WTC11 (cell line): ENCODE measurements around the gene TMEM108. TPM values are rescaled to one million over a fixed set of nuclear protein-coding genes. Genes with fewer than 3 reads are reported as not detected.

Experiments used
- ATAC-seq: fragments of 200-7000 bp; cut with Tn5 transposase; 2 replicates; pipeline ENCODE4 v1.10.0; 2021; ENCODE audit warnings: mild to moderate bottlenecking, moderate library complexity
- CTCF ChIA-PET: fragments of 300-600 bp; sonication (Branson Sonifier 250); formaldehyde crosslinking; loops from one replicate; lab custom pipeline; 2021; ENCODE audit warnings: antibody characterized with exemption; lab: Charles Lee
- POLR2A ChIA-PET: fragments of 350-600 bp; sonication (Branson Sonifier 250); formaldehyde crosslinking; loops from one replicate; lab custom pipeline; 2021; ENCODE audit warnings: antibody characterized with exemption; lab: Charles Lee
- DNase-seq: peaks from one replicate; pipeline ENCODE4 v3.0.0; 2021; ENCODE audit warnings: low spot score
- H3K27ac Mint-ChIP-seq: 2 replicates; pipeline ENCODE4 v1.8.0; 2021; ENCODE audit warnings: mixed read lengths
- H3K27me3 Mint-ChIP-seq: 2 replicates; pipeline ENCODE4 v1.8.0; 2021; ENCODE audit warnings: low read depth, mild to moderate bottlenecking, moderate library complexity, mixed read lengths
- H3K36me3 Mint-ChIP-seq: 2 replicates; pipeline ENCODE4 v1.8.0; 2021; ENCODE audit warnings: mixed read lengths
- H3K4me1 Mint-ChIP-seq: 2 replicates; pipeline ENCODE4 v1.8.0; 2022; ENCODE audit warnings: mixed read lengths
- H3K4me3 Mint-ChIP-seq: 2 replicates; pipeline ENCODE4 v1.8.0; 2021; ENCODE audit warnings: mild to moderate bottlenecking, moderate library complexity, mixed read lengths
- H3K9me3 Mint-ChIP-seq: 2 replicates; pipeline ENCODE4 v1.8.0; 2021; ENCODE audit warnings: mixed read lengths
- ATF2 ChIP-seq: sonication (generic); formaldehyde crosslinking; IDR thresholded peaks from 2 replicates; pipeline ENCODE4 v1.8.1; 2022; ENCODE audit warnings: low read depth, missing genetic modification reagents, borderline replicate concordance
- ETV6 ChIP-seq: sonication (generic); formaldehyde crosslinking; IDR thresholded peaks from 2 replicates; pipeline ENCODE4 v1.8.1; 2022; ENCODE audit warnings: mild to moderate bottlenecking, missing genetic modification reagents
- HMGA2 ChIP-seq: fragments of 250-450 bp; sonication (Bioruptor Pico); IDR thresholded peaks from 2 replicates; pipeline ENCODE4 v1.4.0; 2021; ENCODE audit warnings: mild to moderate bottlenecking, moderate library complexity
- MLX ChIP-seq: sonication (generic); formaldehyde crosslinking; IDR thresholded peaks from 2 replicates; pipeline ENCODE4 v1.8.1; 2023; ENCODE audit warnings: mild to moderate bottlenecking, missing genetic modification reagents, moderate library complexity
- MYBL2 ChIP-seq: sonication (generic); formaldehyde crosslinking; IDR thresholded peaks from 2 replicates; pipeline ENCODE4 v1.8.1; 2023; ENCODE audit warnings: mild to moderate bottlenecking, moderate library complexity, missing genetic modification reagents
- NFATC4 ChIP-seq: fragments of 250-450 bp; sonication (Bioruptor Pico); IDR thresholded peaks from 2 replicates; pipeline ENCODE4 v1.9.0; 2021; ENCODE audit warnings: mild to moderate bottlenecking
- NR3C1 ChIP-seq: sonication (generic); formaldehyde crosslinking; conservative IDR thresholded peaks from 2 replicates; pipeline ENCODE4 v1.8.1; 2023; ENCODE audit warnings: low read depth, mild to moderate bottlenecking, missing genetic modification reagents
- PRRX2 ChIP-seq: fragments of 250-450 bp; sonication (Bioruptor Pico); IDR thresholded peaks from 2 replicates; pipeline ENCODE4 v1.8.0; 2021; ENCODE audit warnings: mild to moderate bottlenecking
- RELA ChIP-seq: sonication (generic); formaldehyde crosslinking; IDR thresholded peaks from 2 replicates; pipeline ENCODE4 v1.8.1; 2022; ENCODE audit warnings: missing genetic modification reagents, mild to moderate bottlenecking, borderline replicate concordance
- SMAD4 ChIP-seq: sonication (generic); formaldehyde crosslinking; IDR thresholded peaks from 2 replicates; pipeline ENCODE4 v1.8.0; 2022; ENCODE audit warnings: mild to moderate bottlenecking, missing genetic modification reagents
- ZNF121 ChIP-seq: sonication (generic); formaldehyde crosslinking; IDR thresholded peaks from 2 replicates; pipeline ENCODE4 v1.8.0; 2023; ENCODE audit warnings: missing genetic modification reagents
- ZSCAN18 ChIP-seq: fragments of 250-450 bp; sonication (Bioruptor Pico); IDR thresholded peaks from 2 replicates; pipeline ENCODE4 v2.1.2; 2022; ENCODE audit warnings: mild to moderate bottlenecking, moderate library complexity
- total RNA-seq: library from RNA; stranded (reverse); gene quantifications from 3 replicates; pipeline ENCODE4 v1.2.3, GENCODE V29; 2021
- TF ChIP-seq, protein P1 (sequence below): sonication (generic); formaldehyde crosslinking; IDR thresholded peaks from 2 replicates; pipeline ENCODE4 v1.8.0; 2023; ENCODE audit warnings: missing genetic modification reagents, mild to moderate bottlenecking, borderline replicate concordance
- TF ChIP-seq, protein P2 (sequence below): sonication (generic); formaldehyde crosslinking; IDR thresholded peaks from 2 replicates; pipeline ENCODE4 v1.8.1; 2023; ENCODE audit warnings: mild to moderate bottlenecking, missing genetic modification reagents
- TF ChIP-seq, protein P3 (sequence below): sonication (generic); formaldehyde crosslinking; conservative IDR thresholded peaks from 2 replicates; pipeline ENCODE4 v1.8.1; 2022; ENCODE audit warnings: mild to moderate bottlenecking, missing genetic modification reagents

Gene TMEM108
- total RNA-seq, 1 experiment from 2014 or later, result 14.7 TPM

- Mint-ChIP-seq H3K27me3 (no peaks in the 10 kb centered on the region), H3K36me3 (no peaks in the 10 kb centered on the region), H3K4me1 (peaks cover 20% of the 10 kb centered on the region; the same call in 1 of the 2 replicates), H3K27ac (no peak overlapping the region), H3K9me3 (no peaks in the 10 kb centered on the region), H3K4me3 (no peak overlapping the region)
- TF ChIP-seq NR3C1 (CRISPR knock-in tag), result no peak
- no peak for TF ChIP-seq HMGA2 (CRISPR knock-in tag)
- TF ChIP-seq NFATC4 (CRISPR knock-in tag), result no peak
- TF ChIP-seq, protein P1, sequence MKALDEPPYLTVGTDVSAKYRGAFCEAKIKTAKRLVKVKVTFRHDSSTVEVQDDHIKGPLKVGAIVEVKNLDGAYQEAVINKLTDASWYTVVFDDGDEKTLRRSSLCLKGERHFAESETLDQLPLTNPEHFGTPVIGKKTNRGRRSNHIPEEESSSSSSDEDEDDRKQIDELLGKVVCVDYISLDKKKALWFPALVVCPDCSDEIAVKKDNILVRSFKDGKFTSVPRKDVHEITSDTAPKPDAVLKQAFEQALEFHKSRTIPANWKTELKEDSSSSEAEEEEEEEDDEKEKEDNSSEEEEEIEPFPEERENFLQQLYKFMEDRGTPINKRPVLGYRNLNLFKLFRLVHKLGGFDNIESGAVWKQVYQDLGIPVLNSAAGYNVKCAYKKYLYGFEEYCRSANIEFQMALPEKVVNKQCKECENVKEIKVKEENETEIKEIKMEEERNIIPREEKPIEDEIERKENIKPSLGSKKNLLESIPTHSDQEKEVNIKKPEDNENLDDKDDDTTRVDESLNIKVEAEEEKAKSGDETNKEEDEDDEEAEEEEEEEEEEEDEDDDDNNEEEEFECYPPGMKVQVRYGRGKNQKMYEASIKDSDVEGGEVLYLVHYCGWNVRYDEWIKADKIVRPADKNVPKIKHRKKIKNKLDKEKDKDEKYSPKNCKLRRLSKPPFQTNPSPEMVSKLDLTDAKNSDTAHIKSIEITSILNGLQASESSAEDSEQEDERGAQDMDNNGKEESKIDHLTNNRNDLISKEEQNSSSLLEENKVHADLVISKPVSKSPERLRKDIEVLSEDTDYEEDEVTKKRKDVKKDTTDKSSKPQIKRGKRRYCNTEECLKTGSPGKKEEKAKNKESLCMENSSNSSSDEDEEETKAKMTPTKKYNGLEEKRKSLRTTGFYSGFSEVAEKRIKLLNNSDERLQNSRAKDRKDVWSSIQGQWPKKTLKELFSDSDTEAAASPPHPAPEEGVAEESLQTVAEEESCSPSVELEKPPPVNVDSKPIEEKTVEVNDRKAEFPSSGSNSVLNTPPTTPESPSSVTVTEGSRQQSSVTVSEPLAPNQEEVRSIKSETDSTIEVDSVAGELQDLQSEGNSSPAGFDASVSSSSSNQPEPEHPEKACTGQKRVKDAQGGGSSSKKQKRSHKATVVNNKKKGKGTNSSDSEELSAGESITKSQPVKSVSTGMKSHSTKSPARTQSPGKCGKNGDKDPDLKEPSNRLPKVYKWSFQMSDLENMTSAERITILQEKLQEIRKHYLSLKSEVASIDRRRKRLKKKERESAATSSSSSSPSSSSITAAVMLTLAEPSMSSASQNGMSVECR, result no peak
- TF ChIP-seq ZNF121 (CRISPR knock-in tag), result no peak
- TF ChIP-seq ZSCAN18 (CRISPR knock-in tag), result no peak
- TF ChIP-seq PRRX2 (CRISPR knock-in tag), result no peak
- no peak for TF ChIP-seq ATF2 (CRISPR knock-in tag)
- no peak for TF ChIP-seq MLX (CRISPR knock-in tag)
- DNase-seq, result no peak
- no peak for ATAC-seq
- ChIA-PET POLR2A (no interaction called here), CTCF (no interaction called here)
These were observed 239.6 kb downstream of the TMEM108 start for GRCh38 chr3:133277813-133278212.

- TF ChIP-seq NFATC4 (CRISPR knock-in tag), result no peak
- no peak for TF ChIP-seq ETV6 (CRISPR knock-in tag)
- no peak for TF ChIP-seq ATF2 (CRISPR knock-in tag)
- TF ChIP-seq, protein P2, sequence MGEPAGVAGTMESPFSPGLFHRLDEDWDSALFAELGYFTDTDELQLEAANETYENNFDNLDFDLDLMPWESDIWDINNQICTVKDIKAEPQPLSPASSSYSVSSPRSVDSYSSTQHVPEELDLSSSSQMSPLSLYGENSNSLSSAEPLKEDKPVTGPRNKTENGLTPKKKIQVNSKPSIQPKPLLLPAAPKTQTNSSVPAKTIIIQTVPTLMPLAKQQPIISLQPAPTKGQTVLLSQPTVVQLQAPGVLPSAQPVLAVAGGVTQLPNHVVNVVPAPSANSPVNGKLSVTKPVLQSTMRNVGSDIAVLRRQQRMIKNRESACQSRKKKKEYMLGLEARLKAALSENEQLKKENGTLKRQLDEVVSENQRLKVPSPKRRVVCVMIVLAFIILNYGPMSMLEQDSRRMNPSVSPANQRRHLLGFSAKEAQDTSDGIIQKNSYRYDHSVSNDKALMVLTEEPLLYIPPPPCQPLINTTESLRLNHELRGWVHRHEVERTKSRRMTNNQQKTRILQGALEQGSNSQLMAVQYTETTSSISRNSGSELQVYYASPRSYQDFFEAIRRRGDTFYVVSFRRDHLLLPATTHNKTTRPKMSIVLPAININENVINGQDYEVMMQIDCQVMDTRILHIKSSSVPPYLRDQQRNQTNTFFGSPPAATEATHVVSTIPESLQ (CRISPR knock-in tag), result no peak
- no peak for TF ChIP-seq SMAD4 (CRISPR knock-in tag)
- no peak for TF ChIP-seq RELA (CRISPR knock-in tag)
- TF ChIP-seq MYBL2, result no peak
- no peak for TF ChIP-seq HMGA2 (CRISPR knock-in tag)
- TF ChIP-seq, protein P3, sequence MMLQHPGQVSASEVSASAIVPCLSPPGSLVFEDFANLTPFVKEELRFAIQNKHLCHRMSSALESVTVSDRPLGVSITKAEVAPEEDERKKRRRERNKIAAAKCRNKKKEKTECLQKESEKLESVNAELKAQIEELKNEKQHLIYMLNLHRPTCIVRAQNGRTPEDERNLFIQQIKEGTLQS, result no peak
- no peak for TF ChIP-seq MLX (CRISPR knock-in tag)
- TF ChIP-seq, all 79 proteins: peak for 0
- peaks cover 20% of the 10 kb centered on the region; the same call in 1 of the 2 replicates for H3K4me1 Mint-ChIP-seq
- POLR2A ChIA-PET, result no interaction called here
- no peaks in the 10 kb centered on the region for H3K36me3 Mint-ChIP-seq
- ATAC-seq, result no peak
- H3K27me3 Mint-ChIP-seq, result no peaks in the 10 kb centered on the region
- H3K4me3 Mint-ChIP-seq, result no peak overlapping the region
- CTCF ChIA-PET, result no interaction called here
- H3K9me3 Mint-ChIP-seq, result no peaks in the 10 kb centered on the region
- DNase-seq, result no peak
- H3K27ac Mint-ChIP-seq, result no peak overlapping the region
These were observed 240.3 kb downstream of the TMEM108 start for GRCh38 chr3:133278260-133279043.
